ENCODE data around the gene GRK4.

GRCh38 chr4:2944091-2944482 lies 19.3 kb upstream of the GRK4 start:
- no peak for TF ChIP-seq CTCF (IDR thresholded peaks at IDR 0.05)
- TF ChIP-seq EZH2 (IDR thresholded peaks at IDR 0.05; ENCODE audit: borderline replicate concordance, insufficient read depth, low read depth, low read length, poor library complexity, severe bottlenecking): no peak
